ENCODE results near the gene ABHD18. TPM values are rescaled to one million over a fixed set of nuclear protein-coding genes. Genes with fewer than 3 reads are reported as not detected.
"Not testable (repeated sequence)": the region's sequence is repeated elsewhere in the genome, so short reads cannot be mapped to it uniquely, and the experiment has no call there.

ABHD18 gene
- total and polyA plus RNA-seq, 10 donors, result 3.1 to 18.4 (median 14.7) TPM

DNA sequence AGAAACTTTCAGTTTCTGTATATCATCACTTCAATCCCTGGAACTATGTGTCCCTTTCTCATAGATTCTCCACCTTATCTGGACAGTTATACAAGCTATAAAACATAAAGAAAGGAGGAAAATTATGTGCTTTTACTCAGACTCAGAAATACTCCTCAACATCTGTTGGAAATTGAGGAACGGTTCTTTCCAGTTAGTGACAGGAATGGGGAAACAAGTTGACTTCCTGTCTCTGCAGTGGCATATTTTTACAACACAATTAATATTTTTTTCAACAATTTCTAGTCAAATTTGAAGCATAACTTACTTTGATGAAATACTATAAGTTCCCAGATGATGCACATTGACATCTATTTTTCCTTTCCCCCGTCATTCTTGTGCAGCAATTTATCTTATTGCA is 27.9 kb downstream of the ABHD18 start:
- TF ChIP-seq POLR2AphosphoS5 (IDR thresholded peaks at IDR 0.05) (no peak), CTCF (IDR thresholded peaks at IDR 0.05 in 8 of 11, conservative IDR thresholded peaks at IDR 0.05 in 3 of 11) (no peak), POLR2A (IDR thresholded peaks at IDR 0.05) (no peak)
- H3K9me3 ChIP-seq, result peaks cover 0 to 14% (median 12%) of the 10 kb centered on the region in 8 donors
- intact Hi-C loops (cut with DNase I; ENCODE audit: low total_unique reads), result no loop called here
- H3K4me3 ChIP-seq, result peak overlapping the region in 1 of 8 donors; percentile 24
- peaks cover 0 to 65% (median 6%) of the 10 kb centered on the region in 6 donors for H3K36me3 ChIP-seq
- no peak for DNase-seq
- peak overlapping the region in 5 of 8 donors; percentile 2 to 61 (median 35) for H3K27ac ChIP-seq
- H3K4me1 ChIP-seq, result peaks cover 0 to 26% (median 12%) of the 10 kb centered on the region in 6 donors
- 32 to 58% (median 43%) methylated on average over 2 of the region's 2 CpGs for WGBS, 5 donors
- no peaks in the 10 kb centered on the region for H3K27me3 ChIP-seq (replicated peaks in 1 of 7)

GRCh38 chr4:127995776-127996175 is 30.6 kb downstream of the ABHD18 start:
- H3K4me3 ChIP-seq, result no peak overlapping the region
- H3K27me3 ChIP-seq (replicated peaks in 1 of 7), result no peaks in the 10 kb centered on the region
- H3K36me3 ChIP-seq, result peaks cover 0 to 57% (median 5%) of the 10 kb centered on the region in 6 donors
- no peak for TF ChIP-seq POLR2A (IDR thresholded peaks at IDR 0.05)
- no peak for TF ChIP-seq POLR2AphosphoS5 (IDR thresholded peaks at IDR 0.05)
- TF ChIP-seq CTCF (IDR thresholded peaks at IDR 0.05 in 8 of 11, conservative IDR thresholded peaks at IDR 0.05 in 3 of 11), result no peak
- 56 to 97% (median 84%) methylated on average over 1 of the region's 1 CpG for WGBS, 5 donors
- intact Hi-C loops (cut with DNase I; ENCODE audit: low total_unique reads), result no loop called here
- peaks cover 0 to 31% (median 22%) of the 10 kb centered on the region in 8 donors for H3K9me3 ChIP-seq
- no peak overlapping the region for H3K27ac ChIP-seq
- H3K4me1 ChIP-seq, result peaks cover 0 to 26% (median 12%) of the 10 kb centered on the region in 6 donors
- no peak for DNase-seq

- DNase-seq; H3K4me3 ChIP-seq; H3K27ac ChIP-seq; H3K27me3 ChIP-seq (replicated peaks in 1 of 7); intact Hi-C loops (cut with DNase I; ENCODE audit: low total_unique reads): not testable (repeated sequence)
- 84 to 97% (median 96%) methylated on average over 6 of the region's 6 CpGs for WGBS, 5 donors
- Histone ChIP-seq H3K9me3 (peaks cover 0 to 31% (median 22%) of the 10 kb centered on the region in 8 donors), H3K4me1 (peaks cover 0 to 26% (median 12%) of the 10 kb centered on the region in 6 donors), H3K36me3 (peaks cover 0 to 52% (median 5%) of the 10 kb centered on the region in 6 donors)
Measured at GRCh38 chr4:127996521-127996920, 31.3 kb downstream of the ABHD18 start.

- H3K4me3 ChIP-seq, result no peak overlapping the region
- H3K27ac ChIP-seq, result no peak overlapping the region
- DNase-seq, result no peak
- peaks cover 0 to 31% (median 22%) of the 10 kb centered on the region in 8 donors for H3K9me3 ChIP-seq
- H3K27me3 ChIP-seq (replicated peaks in 1 of 7), result no peaks in the 10 kb centered on the region
- WGBS, 5 donors, result 77 to 87% (median 81%) methylated on average over 8 of the region's 8 CpGs
- intact Hi-C loops (cut with DNase I; ENCODE audit: low total_unique reads), result no loop called here
- peaks cover 0 to 19% (median 9%) of the 10 kb centered on the region in 6 donors for H3K4me1 ChIP-seq
- H3K36me3 ChIP-seq, result peaks cover 0 to 58% (median 9%) of the 10 kb centered on the region in 6 donors
- peak in 3 of 11 experiments; percentile 11 to 32 (median 31) for TF ChIP-seq CTCF (IDR thresholded peaks at IDR 0.05 in 8 of 11, conservative IDR thresholded peaks at IDR 0.05 in 3 of 11)
- no peak for TF ChIP-seq POLR2A (IDR thresholded peaks at IDR 0.05)
Measured at GRCh38 chr4:127997534-127998388, 32.6 kb downstream of the ABHD18 start.

All from spleen (tissue), 11 donors.